GM12891 (cell line): ENCODE measurements around the gene BEND3.

ENCODE experiments used
- POLR2A ChIP-seq: IDR thresholded peaks from 2 replicates; pipeline ENCODE4 v1.6.1; 2011; ENCODE audit warnings: low read depth, low read length, control low read depth
- SPI1 ChIP-seq: IDR thresholded peaks from 2 replicates; pipeline ENCODE4 v1.6.1; 2011; ENCODE audit warnings: low read depth, low read length, control low read depth

GRCh38 chr6:107108201-107108890 is 7.0 kb downstream of the BEND3 start:
- TF ChIP-seq POLR2A (no peak), SPI1 (no peak)
